Stimulated activated CD4-positive, alpha-beta T cell treated with anti-CD3 and anti-CD28 coated beads, Interleukin-1b, Interleukin-23, amount 100 ng/mL, for 4 hours (primary cell): Measurements from ENCODE around the gene CAMKMT.

Experiments used
- DNase-seq, 2 donors: peaks; one replicate each; pipeline ENCODE4 v3.0.0-alpha.2; 2020; ENCODE audit warnings: low read depth in 2 of 2

CAMKMT gene

GRCh38 chr2:44444881-44445280 lies 83.1 kb downstream of the CAMKMT start:
- DNase-seq, result no peak

- no peak for DNase-seq
Observed at GRCh38 chr2:44448860-44449527, 87.2 kb downstream of the CAMKMT start.

GRCh38 chr2:44450082-44450481 lies 88.3 kb downstream of the CAMKMT start:
- no peak for DNase-seq

GRCh38 chr2:44450806-44451205 lies 89.1 kb downstream of the CAMKMT start:
- DNase-seq, result no peak

- no peak for DNase-seq
Observed at GRCh38 chr2:44452069-44452583, 90.4 kb downstream of the CAMKMT start.

- no peak for DNase-seq
Observed at GRCh38 chr2:44453259-44453658, 91.5 kb downstream of the CAMKMT start.

GRCh38 chr2:44455877-44456276 lies 94.1 kb downstream of the CAMKMT start:
- DNase-seq, result no peak

GRCh38 chr2:44456946-44457345 lies 95.2 kb downstream of the CAMKMT start:
- no peak for DNase-seq

GRCh38 chr2:44459739-44460138 lies 98.0 kb downstream of the CAMKMT start:
- no peak for DNase-seq

- no peak for DNase-seq
Observed at GRCh38 chr2:44462934-44463849, 101.4 kb downstream of the CAMKMT start.

GRCh38 chr2:44464437-44464836 lies 102.7 kb downstream of the CAMKMT start:
- DNase-seq, result no peak

- DNase-seq, result no peak
Observed at GRCh38 chr2:44470151-44470550, 108.4 kb downstream of the CAMKMT start.

GRCh38 chr2:44477657-44478414 lies 116.1 kb downstream of the CAMKMT start:
- no peak for DNase-seq

GRCh38 chr2:44479127-44479887 lies 117.6 kb downstream of the CAMKMT start:
- DNase-seq, result peak in 1 of 2 donors; percentile 21

- DNase-seq, result no peak
Observed at GRCh38 chr2:44480068-44480467, 118.3 kb downstream of the CAMKMT start.

GRCh38 chr2:44487052-44487451 lies 125.3 kb downstream of the CAMKMT start:
- DNase-seq, result no peak

- DNase-seq, result no peak
Observed at GRCh38 chr2:44490726-44491125, 129.0 kb downstream of the CAMKMT start.

- no peak for DNase-seq
Observed at GRCh38 chr2:44494006-44494405, 132.3 kb downstream of the CAMKMT start.

- no peak for DNase-seq
Observed at GRCh38 chr2:44495035-44495434, 133.3 kb downstream of the CAMKMT start.

GRCh38 chr2:44495544-44495943 lies 133.8 kb downstream of the CAMKMT start:
- DNase-seq, result no peak

GRCh38 chr2:44496130-44496529 lies 134.4 kb downstream of the CAMKMT start:
- DNase-seq, result no peak
